Measurements from ENCODE around the gene TBC1D1. TPM values are rescaled to one million over a fixed set of nuclear protein-coding genes. Genes with fewer than 3 reads are reported as not detected.

The TBC1D1 gene
- total and polyA plus RNA-seq, 8 donors: 16.2 to 41.0 (median 24.6) TPM

GRCh38 chr4:38113551-38113950, 222.7 kb downstream of the TBC1D1 start:
- FAIRE-seq (no peak), ATAC-seq (no peak), DNase-seq (no peak)
- Histone ChIP-seq H3K27me3 (no peaks in the 10 kb centered on the region), H3K4me1 (peaks cover 9 to 27% (median 25%) of the 10 kb centered on the region in 3 donors), H3K4me3 (no peak overlapping the region), H3K36me3 (no peaks in the 10 kb centered on the region), H3K27ac (no peak overlapping the region), H3K9me3 (no peaks in the 10 kb centered on the region)
- WGBS, 2 donors: 95 to 100% methylated on average over 2 of the region's 2 CpGs
- intact Hi-C loops (cut with DNase I): no loop called here
- no peak for TF ChIP-seq CTCF (IDR thresholded peaks at IDR 0.05)

GRCh38 chr4:38114386-38115150, 223.7 kb downstream of the TBC1D1 start:
- DNase-seq: no peak
- no peak for TF ChIP-seq CTCF (IDR thresholded peaks at IDR 0.05)
- Histone ChIP-seq H3K27ac (no peak overlapping the region), H3K36me3 (no peaks in the 10 kb centered on the region), H3K27me3 (no peaks in the 10 kb centered on the region), H3K4me3 (no peak overlapping the region), H3K9me3 (no peaks in the 10 kb centered on the region), H3K4me1 (peaks cover 9 to 27% (median 25%) of the 10 kb centered on the region in 3 donors)
- intact Hi-C loops (cut with DNase I): no loop called here
- peak in 1 of 4 donors; percentile 13 for ATAC-seq
- WGBS, 2 donors: 71 to 72% methylated on average over 6 of the region's 6 CpGs
- no peak for FAIRE-seq

- FAIRE-seq (no peak), DNase-seq (no peak), ATAC-seq (peak in 3 of 4 donors; percentile 42 to 52 (median 51))
- Histone ChIP-seq H3K27ac (peak overlapping the region in 2 of 4 donors; percentile 1 to 7), H3K4me1 (peaks cover under 1 to 21% (median 16%) of the 10 kb centered on the region in 3 donors), H3K27me3 (no peaks in the 10 kb centered on the region), H3K9me3 (no peaks in the 10 kb centered on the region), H3K4me3 (no peak overlapping the region), H3K36me3 (no peaks in the 10 kb centered on the region)
- no peak for TF ChIP-seq CTCF (IDR thresholded peaks at IDR 0.05)
- 87 to 89% methylated on average over 5 of the region's 5 CpGs for WGBS, 2 donors
- intact Hi-C loops (cut with DNase I): no loop called here
Observed at GRCh38 chr4:38115601-38116000, 224.7 kb downstream of the TBC1D1 start.

GRCh38 chr4:38117591-38117990, 226.7 kb downstream of the TBC1D1 start:
- Histone ChIP-seq H3K36me3 (no peaks in the 10 kb centered on the region), H3K27me3 (no peaks in the 10 kb centered on the region), H3K27ac (no peak overlapping the region), H3K9me3 (no peaks in the 10 kb centered on the region), H3K4me1 (peaks cover 0 to 21% (median 16%) of the 10 kb centered on the region in 3 donors), H3K4me3 (no peak overlapping the region)
- no peak for DNase-seq
- no peak for TF ChIP-seq CTCF (IDR thresholded peaks at IDR 0.05)
- intact Hi-C loops (cut with DNase I): no loop called here
- ATAC-seq: no peak
- WGBS, 2 donors: 90 to 95% methylated on average over 4 of the region's 4 CpGs
- no peak for FAIRE-seq

Measured in pancreas (tissue), 10 donors.